GM12874 (cell line): Measurements from ENCODE around the gene CBX2.

Experiments
- CTCF ChIP-seq: IDR thresholded peaks from 2 replicates; pipeline ENCODE4 v1.5.1; 2011; ENCODE audit warnings: low read depth, mild to moderate bottlenecking, control low read depth, low read length, moderate library complexity; ENCODE audit not compliant: insufficient read depth

CBX2 gene

GRCh38 chr17:79761894-79762589, 15.9 kb upstream of the CBX2 start:
- TF ChIP-seq CTCF: no peak

- TF ChIP-seq CTCF: no peak
These were observed 12.2 kb upstream of the CBX2 start for GRCh38 chr17:79765708-79766107.

- TF ChIP-seq CTCF: no peak
These were observed 8.1 kb upstream of the CBX2 start for GRCh38 chr17:79769570-79770506.

- TF ChIP-seq CTCF: no peak
These were observed 6.7 kb upstream of the CBX2 start for GRCh38 chr17:79771276-79771675.

- no peak for TF ChIP-seq CTCF
These were observed 3.4 kb upstream of the CBX2 start for GRCh38 chr17:79774561-79774975.

GRCh38 chr17:79775632-79776031, 2.3 kb upstream of the CBX2 start:
- TF ChIP-seq CTCF: no peak

GRCh38 chr17:79776376-79777119, 1.4 kb upstream of the CBX2 start:
- no peak for TF ChIP-seq CTCF
